ENCODE data around the gene YES1.
A peak's percentile ranks its signal among the peaks of the same experiment; 100 is the strongest.
"Not testable (repeated sequence)": the region's sequence is repeated elsewhere in the genome, so short reads cannot be mapped to it uniquely, and the experiment has no call there.

Gene YES1

DNA sequence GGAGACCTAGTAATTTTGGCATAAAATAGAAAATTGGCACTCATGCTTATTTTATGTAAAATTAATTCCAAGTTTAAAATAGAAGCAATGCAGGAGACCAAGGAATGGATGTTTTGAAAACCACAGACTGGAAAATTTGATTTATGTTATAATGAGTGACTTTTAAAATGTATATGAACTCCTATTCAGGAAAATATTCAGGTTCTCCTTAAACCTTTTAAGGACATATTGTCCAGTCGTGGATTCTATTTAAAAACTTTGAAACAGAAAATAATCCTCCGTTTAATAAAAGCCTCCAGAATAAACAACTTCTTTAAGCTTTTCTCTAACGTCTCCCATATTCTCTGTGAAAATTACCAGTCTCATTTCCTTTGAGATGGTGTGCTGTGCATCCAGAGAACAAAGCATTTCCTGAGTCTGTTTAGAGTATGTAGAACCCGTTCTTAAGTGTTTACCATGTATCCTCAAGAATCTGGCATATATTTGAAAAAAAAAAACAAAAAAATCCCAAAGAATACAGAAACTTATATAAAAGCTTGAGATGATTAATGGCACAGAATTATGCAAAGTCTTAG, 8.6 kb upstream of the YES1 start:
- no peak for DNase-seq

DNA sequence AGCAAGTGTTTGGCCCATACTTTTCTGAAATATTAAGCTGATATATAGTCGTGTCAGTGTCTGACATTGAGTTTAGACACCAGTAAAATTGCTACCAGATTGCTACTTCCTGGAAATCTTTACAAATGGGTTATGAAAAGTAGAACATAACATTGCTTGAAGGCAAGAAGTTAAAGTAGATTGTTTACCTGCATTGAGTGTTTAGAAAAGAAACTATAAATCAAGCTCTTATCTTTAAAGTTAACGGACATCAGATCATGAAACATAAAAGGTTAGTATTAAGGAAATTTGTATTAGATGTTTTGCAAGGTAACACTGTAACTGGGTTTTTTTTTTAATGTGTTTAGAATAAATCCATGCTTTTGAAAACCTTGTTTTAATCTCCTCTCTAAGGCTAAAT, 4.8 kb upstream of the YES1 start:
- no peak for DNase-seq

DNA sequence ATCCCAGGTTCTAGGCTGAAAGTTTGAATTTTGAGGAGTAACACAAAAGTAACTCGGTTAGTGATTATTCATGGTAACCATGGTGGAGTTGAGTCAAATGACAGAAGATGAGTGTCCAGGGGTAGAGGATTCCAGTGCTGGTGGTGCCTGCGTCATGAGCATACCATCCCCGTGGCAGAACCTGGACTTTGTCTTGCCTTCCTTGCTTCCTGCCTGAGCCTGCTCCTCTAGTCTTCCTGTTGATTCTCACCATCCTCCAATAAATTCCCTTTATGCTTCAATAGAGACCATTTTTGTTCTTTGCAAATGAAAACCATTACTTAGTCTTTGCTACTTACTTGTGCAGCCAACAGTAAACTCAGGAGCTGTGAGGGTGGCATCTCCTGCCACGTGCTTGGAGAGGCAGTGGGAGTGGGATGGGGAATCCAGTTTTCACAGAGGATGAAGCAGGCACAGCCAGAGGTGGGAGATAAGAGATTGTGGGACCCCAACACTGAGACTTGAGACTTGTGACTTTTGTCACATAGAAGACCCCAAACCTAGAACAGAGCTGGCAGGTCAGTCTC, 4.1 kb upstream of the YES1 start:
- no peak for DNase-seq

- DNase-seq = no peak
Measured at GRCh38 chr18:815353-815752, 3.3 kb upstream of the YES1 start.

DNA sequence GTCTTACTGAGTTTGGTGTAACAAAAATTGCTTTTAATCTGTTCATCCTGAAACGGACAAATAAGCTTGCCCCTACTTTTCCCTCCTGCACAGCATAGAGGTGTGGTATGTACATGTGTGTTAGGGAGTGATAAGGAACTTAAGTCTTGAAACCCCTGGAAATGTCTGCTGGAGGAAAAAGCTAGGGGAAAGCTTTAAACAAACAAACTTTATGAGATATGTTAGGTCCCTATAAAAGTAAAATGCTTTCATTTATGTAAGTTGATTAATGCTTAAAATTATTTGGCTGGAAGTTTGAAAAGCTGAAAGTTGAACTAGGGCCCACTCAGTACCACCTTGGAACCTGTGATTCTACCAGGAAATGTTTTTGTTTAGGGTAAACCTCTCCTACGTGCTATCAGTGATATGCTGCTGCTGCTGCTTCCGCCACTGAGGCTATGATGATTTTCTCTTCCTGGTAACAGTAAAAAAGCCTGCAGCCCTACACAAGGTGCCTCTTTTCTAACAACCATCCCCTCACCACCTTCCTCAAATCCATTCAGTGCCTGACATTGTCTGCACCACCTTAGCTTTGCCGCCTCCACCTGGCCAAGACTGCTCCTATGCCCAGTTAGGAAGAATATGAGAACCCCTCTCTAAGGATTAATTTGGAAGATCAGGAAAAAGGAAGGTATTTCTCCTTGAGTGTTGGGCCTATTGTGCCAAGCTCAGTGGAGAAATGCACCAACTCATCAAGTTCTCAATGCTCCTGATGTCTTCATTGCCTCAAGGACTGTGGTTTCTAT, 2.5 kb upstream of the YES1 start:
- DNase-seq = no peak

- no peak for DNase-seq
Measured at GRCh38 chr18:813172-814071, 1.4 kb upstream of the YES1 start.

- peak; percentile 93 for DNase-seq
Measured at GRCh38 chr18:812376-813171, 532 bp upstream of the YES1 start.

GRCh38 chr18:811182-811891, 705 bp downstream of the YES1 start:
- no peak for DNase-seq

DNA sequence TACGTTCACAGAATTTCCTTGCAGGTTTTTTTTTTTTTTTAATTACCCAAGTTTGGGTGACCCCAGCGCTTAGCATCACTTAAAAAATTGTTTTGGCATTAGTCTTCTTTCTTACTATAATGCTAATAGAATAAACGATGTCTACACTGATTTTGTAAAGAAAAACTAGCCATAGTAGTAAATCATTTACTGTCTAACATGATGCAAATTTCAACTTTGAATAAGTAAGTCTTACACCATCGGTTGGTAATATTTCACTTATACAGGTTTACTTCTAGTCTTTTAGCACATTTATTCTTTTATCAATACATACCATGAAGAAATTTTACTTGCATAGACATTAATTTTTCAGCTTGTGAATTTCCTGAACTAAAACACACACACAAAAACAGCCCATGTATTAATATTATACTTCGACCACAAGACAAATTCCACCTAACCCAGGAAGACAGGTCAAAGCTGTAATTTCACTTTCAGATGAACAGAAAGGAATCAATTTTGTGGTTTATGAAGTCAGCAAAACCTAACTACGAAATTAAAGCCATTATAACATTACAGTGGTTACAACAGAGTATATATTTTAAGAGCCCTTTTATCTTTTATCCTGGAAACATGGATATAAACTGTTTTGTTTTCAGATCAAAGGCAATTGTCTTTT, 1.9 kb downstream of the YES1 start:
- no peak for DNase-seq

DNA sequence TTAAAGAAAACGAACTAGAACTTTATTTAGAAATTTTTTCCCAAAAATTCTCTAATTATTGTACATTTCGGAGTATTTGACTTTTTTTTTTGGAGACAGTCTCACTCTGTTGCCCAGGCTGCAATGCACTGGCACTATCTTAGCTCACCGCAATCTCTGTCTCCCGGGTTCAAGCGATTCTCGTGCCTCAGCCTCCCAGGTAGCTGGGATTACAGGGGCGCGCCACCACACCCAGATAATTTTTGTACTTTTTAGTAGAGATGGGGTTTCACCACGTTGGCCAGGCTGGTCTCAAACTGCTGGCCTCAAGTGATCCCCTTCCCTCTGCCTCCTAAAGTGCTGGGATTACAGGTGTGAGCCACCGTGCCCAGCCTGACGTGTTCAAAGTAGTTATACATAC, 2.8 kb downstream of the YES1 start:
- DNase-seq = not testable (repeated sequence)

DNA sequence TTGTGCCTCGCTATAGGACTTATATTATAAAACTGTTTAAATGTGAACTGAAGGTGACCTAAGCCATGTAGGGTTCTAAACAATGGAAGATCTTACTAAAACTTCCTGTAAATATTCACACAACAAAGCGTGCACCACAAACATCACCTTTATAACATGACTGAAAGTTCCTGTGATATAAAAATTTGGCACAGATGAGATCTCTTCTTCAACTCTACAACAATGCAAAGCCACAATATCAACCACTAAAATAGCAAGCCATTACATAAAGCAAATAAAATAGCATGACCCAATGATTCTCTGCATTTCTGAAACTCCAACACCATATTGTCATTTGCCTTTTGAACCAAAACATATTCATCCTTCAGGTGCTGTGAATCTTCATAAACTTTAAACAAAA, 3.5 kb downstream of the YES1 start:
- no peak for DNase-seq

DNA sequence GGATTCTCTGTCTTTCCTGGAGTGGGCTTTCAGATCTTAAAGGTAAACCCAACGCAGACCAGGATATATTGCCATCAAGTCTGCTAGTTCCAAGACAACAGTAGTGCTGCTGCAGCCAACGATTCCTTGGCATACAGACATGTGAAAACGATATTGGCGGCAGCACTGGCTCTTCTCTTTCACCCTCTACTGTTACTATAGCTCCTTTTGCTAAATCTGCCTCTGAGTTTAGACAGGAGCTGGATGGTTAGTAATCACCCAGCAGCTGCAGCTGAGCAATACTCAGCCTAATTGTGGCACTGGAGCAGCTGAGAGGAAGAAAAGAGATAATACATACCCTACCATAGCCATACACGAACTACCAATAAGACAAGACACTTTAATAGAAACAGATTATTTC, 4.0 kb downstream of the YES1 start:
- DNase-seq = no peak

DNA sequence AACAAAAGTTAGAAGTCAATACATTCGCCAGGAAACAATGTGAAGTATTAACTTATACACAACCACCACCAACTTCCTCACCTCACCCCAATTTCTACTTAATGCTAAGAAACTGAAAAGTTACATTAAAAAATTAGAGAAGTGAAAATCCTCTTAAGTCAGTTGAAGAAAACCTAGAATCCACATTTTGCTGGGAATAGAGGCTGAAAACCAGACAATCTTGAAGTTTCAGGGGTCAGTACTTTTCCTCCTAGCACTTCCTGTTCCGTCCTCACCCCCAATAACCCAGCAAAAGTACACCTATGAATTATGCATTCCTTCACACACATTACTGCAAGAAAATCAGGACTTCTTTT, 6.3 kb downstream of the YES1 start:
- DNase-seq = no peak

DNA sequence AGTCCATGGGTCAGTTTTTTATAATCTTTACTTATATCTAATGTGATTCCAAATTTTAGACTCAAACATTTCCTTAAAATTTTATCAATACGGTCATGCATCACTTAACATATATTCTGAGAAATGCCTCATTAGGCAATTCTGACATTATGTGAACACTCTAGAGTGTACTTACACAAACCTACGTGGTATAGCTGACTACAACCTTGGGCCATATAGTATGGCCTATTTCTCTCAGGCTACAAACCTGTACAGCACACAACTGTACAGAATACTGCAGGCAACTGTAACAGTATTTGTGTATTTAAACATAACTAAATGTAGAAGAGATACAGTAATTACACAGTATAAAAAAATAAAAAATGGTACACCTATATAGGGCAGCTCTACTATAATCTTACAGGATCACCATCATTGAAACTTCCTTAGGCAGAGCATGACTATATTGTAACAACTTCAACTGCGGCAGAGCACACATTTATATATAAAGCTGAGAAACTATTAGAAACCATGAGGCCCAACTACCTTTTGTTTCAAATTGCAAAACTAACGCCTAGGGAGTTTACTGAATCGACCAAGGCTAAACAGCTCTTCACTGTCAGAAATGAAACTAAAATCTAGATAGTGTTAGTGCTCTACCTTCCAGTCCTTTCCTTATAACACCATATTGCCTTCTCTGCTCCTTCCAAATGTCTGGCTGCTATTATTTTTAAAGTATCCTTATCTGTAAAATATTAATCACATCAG, 6.9 kb downstream of the YES1 start:
- no peak for DNase-seq

- no peak for DNase-seq
Measured at GRCh38 chr18:801137-801536, 10.9 kb downstream of the YES1 start.

DNA sequence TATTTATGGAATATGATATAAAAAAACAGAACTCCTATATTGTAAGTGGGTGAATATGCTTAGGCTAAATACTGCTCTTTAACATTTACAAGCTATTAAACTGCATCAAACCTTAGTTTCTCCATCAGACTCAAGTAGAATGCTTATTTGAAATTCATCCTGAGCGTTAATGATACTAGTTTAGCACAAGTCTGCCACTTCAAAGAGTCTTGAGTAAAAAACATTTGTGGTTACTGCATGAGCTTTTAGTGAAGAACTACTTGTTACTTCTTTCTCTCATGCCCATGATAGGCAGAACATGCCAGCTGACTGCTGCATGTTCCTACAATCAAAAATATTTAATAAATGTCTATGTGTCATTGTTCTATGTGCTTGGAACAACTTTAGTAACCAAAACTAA, 12.1 kb downstream of the YES1 start:
- DNase-seq = no peak

DNA sequence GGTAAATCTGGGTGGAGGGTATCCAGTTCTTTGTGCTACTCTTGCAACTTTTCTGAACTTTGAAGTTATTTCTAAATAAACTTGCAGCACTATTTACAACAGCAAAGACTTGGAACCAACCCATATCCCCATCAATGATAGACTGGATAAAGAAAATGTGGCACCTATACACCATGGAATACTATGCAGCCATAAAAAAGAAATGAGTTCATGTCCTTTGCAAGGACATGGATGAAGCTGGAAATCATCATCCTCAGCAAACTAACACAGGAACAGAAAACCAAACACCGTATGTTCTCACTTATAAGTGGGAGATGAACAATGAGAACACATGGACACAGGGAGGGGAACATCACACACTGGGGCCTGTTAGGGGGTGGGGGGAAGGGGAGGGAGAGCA, 16.7 kb downstream of the YES1 start:
- DNase-seq = not testable (repeated sequence)

DNA sequence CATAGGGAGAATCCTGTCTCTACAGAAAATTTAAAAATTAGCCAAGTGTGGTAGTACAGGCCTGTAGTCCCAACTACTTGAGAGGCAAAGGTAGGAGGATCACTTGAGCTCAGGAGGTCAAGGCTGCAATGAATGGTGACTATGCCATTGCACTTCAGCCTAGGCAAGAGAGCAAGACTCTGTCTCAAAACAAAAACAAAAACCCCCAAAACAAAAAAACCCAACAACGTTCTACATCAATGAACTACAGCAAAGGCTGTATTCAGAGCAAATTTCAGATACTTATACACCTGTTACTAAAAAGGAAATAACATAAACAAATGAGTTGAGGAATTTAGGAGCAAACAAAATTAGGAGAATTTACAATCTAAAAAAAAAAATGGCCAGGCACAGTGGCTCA, 22.6 kb downstream of the YES1 start:
- no peak for DNase-seq

- no peak for DNase-seq
Measured at GRCh38 chr18:785242-785641, 26.8 kb downstream of the YES1 start.

- no peak for DNase-seq
Measured at GRCh38 chr18:784470-785172, 27.4 kb downstream of the YES1 start.
